Cardiac muscle cell (in vitro differentiated cells and primary cell): ENCODE data around the gene NTN5. TPM values are rescaled to one million over a fixed set of nuclear protein-coding genes. Genes with fewer than 3 reads are reported as not detected.
"Not testable (repeated sequence)": the region's sequence is repeated elsewhere in the genome, so short reads cannot be mapped to it uniquely, and the experiment has no call there.

Source experiments
- DNase-seq, 2 donors: peaks; one replicate each; pipeline versions ENCODE4 v3.0.0 to v3.0.0-alpha.2; 2010 to 2017; ENCODE audit warnings: low read depth in 1 of 2, low spot score in 1 of 2
- H3K27ac ChIP-seq: fragments of 200-600 bp; sonication (generic); 2 replicates; pipeline ENCODE4 v1.5.1; 2016
- H3K27me3 ChIP-seq: fragments of 200-600 bp; sonication (generic); 2 replicates; pipeline ENCODE4 v1.6.0; 2016; ENCODE audit warnings: control low read depth
- H3K36me3 ChIP-seq: fragments of 200-600 bp; sonication (generic); 2 replicates; pipeline ENCODE4 v1.5.1; 2016; ENCODE audit warnings: control low read depth
- H3K4me1 ChIP-seq: fragments of 200-600 bp; sonication (generic); 2 replicates; pipeline ENCODE4 v1.8.1; 2017; ENCODE audit warnings: low read depth, mild to moderate bottlenecking, mixed run types
- H3K4me3 ChIP-seq: fragments of 200-600 bp; sonication (generic); 2 replicates; pipeline ENCODE4 v1.5.1; 2016; ENCODE audit warnings: mild to moderate bottlenecking
- H3K9me3 ChIP-seq: fragments of 200-600 bp; sonication (generic); 2 replicates; pipeline ENCODE4 v1.5.1; 2017; ENCODE audit warnings: low read depth, mild to moderate bottlenecking, control low read depth
- polyA plus RNA-seq: library from polyadenylated mRNA; unstranded; fragments of >200 nt; fragmentation: Nextera tagmentation; extraction: Ambion mirVana; gene quantifications from 2 replicates; pipeline ENCODE4 v1.2.1, GENCODE V29; 2016
- total RNA-seq: library from RNA; depleted of rRNA; stranded (reverse); fragments of >200 nt; gene quantifications from 2 replicates; pipeline ENCODE4 v1.2.3, GENCODE V29; 2016
- TF ChIP-seq, protein P1 (sequence below): IDR thresholded peaks from 2 replicates; pipeline ENCODE4 v1.5.1; 2012; ENCODE audit warnings: low read depth, mild to moderate bottlenecking, low read length

Gene NTN5
- total and polyA plus RNA-seq, 2 experiments from 2014 or later: 4.1 TPM; not detected in 1

DNA sequence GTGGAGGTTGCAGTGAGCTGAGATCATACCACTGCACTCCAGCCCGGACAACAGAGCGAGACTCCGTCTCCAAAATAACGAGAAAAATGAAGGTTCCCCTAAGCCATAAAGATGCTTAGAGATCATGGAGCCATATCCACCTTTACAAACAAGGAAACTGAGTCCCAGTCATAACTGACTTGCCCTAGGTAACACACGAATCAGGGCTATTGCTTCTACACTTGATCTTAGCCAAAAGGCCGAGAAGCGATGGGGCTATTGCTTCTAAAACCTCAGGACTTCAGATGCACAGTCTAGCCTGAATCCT is 38.8 kb downstream of the NTN5 start:
- TF ChIP-seq, protein P1, sequence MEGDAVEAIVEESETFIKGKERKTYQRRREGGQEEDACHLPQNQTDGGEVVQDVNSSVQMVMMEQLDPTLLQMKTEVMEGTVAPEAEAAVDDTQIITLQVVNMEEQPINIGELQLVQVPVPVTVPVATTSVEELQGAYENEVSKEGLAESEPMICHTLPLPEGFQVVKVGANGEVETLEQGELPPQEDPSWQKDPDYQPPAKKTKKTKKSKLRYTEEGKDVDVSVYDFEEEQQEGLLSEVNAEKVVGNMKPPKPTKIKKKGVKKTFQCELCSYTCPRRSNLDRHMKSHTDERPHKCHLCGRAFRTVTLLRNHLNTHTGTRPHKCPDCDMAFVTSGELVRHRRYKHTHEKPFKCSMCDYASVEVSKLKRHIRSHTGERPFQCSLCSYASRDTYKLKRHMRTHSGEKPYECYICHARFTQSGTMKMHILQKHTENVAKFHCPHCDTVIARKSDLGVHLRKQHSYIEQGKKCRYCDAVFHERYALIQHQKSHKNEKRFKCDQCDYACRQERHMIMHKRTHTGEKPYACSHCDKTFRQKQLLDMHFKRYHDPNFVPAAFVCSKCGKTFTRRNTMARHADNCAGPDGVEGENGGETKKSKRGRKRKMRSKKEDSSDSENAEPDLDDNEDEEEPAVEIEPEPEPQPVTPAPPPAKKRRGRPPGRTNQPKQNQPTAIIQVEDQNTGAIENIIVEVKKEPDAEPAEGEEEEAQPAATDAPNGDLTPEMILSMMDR: no peak
- H3K4me1 ChIP-seq: peaks cover 16% of the 10 kb centered on the region
- H3K27ac ChIP-seq: no peak overlapping the region
- no peak for DNase-seq
- no peaks in the 10 kb centered on the region for H3K27me3 ChIP-seq
- no peaks in the 10 kb centered on the region for H3K9me3 ChIP-seq
- no peaks in the 10 kb centered on the region for H3K36me3 ChIP-seq
- no peak overlapping the region for H3K4me3 ChIP-seq

DNA sequence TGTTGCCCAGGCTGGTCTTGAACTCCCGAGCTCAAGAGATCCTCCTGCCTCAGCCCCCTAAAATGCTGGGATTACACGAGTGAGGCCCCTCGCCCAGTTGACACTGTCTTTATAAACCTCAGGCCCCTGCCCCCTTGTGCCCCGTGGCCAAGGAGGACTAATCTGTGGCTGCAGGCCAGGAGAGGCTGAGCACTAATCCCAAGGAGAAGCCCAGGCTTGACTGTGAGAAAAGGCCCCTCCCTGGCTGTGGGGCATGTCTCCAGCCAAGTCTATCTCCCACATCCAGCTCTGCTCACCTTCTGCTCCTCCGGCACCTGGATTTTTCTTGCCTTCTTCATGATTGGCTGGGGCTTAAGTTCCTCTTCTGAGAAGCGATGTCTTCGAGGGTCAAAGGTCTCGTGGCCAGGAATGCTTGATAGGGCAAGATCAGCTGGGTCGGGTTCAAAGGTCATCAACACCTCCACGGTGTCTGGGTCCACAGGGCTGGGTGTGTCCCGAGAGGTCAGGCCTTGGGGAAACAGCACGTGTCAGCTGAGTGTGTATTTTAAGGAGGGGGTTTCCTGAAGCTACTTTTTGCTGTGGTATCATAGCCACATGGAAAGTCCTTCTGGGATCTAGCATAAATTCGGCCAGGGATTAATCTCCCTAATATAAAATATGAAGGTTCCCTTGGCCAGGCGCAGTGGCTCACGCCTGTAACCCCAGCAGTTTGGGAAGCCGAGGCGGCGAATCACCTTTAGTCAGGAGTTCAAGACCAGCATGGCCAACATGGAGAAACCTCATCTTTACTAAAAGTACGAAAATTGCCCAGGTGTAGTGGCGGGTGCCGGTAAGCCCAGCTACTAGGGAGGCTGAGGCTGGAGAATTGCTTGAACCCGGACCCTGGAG is 39.4 kb downstream of the NTN5 start:
- Histone ChIP-seq H3K9me3 (no peaks in the 10 kb centered on the region), H3K27me3 (no peaks in the 10 kb centered on the region), H3K4me3 (no peak overlapping the region), H3K27ac (no peak overlapping the region), H3K4me1 (peaks cover 12% of the 10 kb centered on the region), H3K36me3 (no peaks in the 10 kb centered on the region)
- no peak for DNase-seq
- TF ChIP-seq, protein P1: no peak

DNA sequence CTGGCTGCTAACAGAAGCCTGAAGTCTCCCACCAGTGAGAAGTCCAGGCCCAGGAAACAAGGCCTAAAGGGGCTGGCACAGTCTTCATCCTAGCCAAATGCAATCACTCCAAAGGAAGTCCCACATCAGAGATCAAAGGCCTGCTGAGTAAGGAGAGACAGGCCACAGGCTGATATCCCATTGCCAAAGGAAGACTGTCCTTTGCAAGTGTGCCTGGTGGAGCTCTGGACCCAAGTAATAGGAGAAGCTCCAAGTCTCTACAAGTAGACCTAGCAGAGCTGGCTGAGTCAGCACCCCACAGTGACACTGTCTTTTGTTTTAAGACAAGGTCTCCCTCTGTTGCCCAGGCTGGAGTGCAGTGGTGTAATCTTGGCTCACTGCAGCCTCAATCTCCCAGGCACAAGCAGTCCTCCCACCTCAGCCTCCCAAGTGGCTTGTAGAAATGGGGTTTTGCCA is 40.1 kb downstream of the NTN5 start:
- no peak overlapping the region for H3K4me3 ChIP-seq
- no peak overlapping the region for H3K27ac ChIP-seq
- no peak for DNase-seq
- TF ChIP-seq, protein P1: no peak
- H3K27me3 ChIP-seq: no peaks in the 10 kb centered on the region
- H3K4me1 ChIP-seq: peaks cover 12% of the 10 kb centered on the region
- no peaks in the 10 kb centered on the region for H3K36me3 ChIP-seq
- H3K9me3 ChIP-seq: no peaks in the 10 kb centered on the region

DNA sequence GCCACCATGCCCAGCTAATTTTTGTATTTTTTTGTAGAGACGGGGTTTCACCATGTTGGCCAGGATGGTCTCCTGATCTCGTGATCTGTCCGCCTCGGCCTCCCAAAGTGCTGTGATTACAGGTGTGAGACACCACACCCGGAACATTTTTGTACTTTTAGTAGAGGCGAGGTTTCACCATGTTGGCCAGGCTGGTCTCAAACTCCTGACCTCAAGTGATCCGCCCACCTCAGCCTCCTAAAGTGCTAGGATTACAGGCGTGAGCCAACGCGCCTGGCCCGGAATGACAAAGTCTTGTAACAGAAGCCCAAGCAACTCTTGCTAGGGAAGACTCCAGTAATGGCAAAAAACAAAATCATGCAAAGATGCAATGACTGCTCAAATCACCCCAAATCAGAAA is 40.5 kb downstream of the NTN5 start:
- peaks cover 12% of the 10 kb centered on the region for H3K4me1 ChIP-seq
- not testable (repeated sequence) for DNase-seq, H3K27me3 ChIP-seq, H3K27ac ChIP-seq, H3K9me3 ChIP-seq, H3K36me3 ChIP-seq, H3K4me3 ChIP-seq

DNA sequence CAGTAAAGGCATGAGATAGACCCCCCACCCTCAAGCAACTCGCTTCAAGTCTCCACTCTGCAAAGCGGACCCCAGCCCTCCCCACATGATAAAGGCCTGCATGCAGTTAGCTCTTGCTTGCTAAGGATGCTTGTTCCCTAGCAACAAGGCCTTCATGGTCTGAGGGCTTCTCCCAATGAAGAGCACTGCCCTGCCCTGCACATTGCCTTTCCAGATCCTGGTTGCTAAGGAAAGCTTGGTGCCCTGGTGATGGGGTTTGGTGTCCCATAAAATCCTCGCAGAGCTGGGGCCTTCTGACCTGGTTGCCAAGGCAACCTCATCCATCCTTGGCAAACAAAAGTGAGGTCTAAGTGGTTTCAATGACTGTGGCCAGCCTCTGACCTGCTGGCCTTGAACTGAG is 41.6 kb downstream of the NTN5 start:
- H3K27me3 ChIP-seq: no peaks in the 10 kb centered on the region
- H3K27ac ChIP-seq: no peak overlapping the region
- no peaks in the 10 kb centered on the region for H3K36me3 ChIP-seq
- no peak for DNase-seq
- H3K4me3 ChIP-seq: no peak overlapping the region
- H3K9me3 ChIP-seq: no peaks in the 10 kb centered on the region
- H3K4me1 ChIP-seq: peaks cover 12% of the 10 kb centered on the region
- TF ChIP-seq, protein P1: no peak

DNA sequence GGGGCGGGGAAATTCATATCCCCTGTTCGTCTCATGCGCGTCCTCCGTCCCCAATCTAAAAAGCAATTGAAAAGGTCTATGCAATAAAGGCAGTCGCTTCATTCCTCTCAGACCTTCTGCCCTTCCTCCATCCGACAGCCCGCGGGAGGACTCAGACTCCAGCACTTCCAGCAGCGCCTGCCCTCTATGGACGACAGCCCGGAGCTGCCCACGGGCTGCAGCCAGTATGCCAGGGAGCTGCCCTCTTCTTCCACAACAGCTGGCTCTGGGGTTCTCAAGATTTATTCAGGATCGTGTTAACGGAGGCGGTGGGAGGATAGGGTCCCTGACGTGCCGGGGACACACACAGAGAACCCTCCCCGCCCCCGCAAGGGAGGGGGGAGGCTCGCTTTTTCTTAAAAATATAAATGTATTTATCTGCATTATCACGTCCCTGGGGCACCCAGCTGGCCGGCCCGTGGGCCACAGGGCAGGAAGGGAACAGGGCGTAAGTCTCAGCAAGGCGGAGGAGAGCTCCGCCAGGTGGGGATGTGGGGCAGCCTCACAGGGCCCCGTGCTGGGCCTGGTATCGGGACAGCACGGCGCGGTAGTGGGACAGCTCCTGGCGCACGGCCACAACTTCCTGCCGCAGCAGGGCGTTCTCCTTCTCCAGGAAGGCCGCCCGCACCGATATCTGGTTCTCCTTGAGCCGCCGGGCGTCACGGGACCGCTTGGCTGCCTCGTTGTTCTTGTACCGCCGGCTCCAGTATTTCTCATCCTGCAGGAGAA is 42.3 kb downstream of the NTN5 start:
- H3K27ac ChIP-seq: no peak overlapping the region
- no peaks in the 10 kb centered on the region for H3K36me3 ChIP-seq
- H3K27me3 ChIP-seq: no peaks in the 10 kb centered on the region
- TF ChIP-seq, protein P1: no peak
- H3K4me3 ChIP-seq: no peak overlapping the region
- H3K9me3 ChIP-seq: no peaks in the 10 kb centered on the region
- H3K4me1 ChIP-seq: peaks cover 12% of the 10 kb centered on the region
- DNase-seq: peak; percentile 53 to 85
